GM19035 (cell line): Measurements from ENCODE around the gene TEX54.
"Not testable (repeated sequence)": the region's sequence is repeated elsewhere in the genome, so short reads cannot be mapped to it uniquely, and the experiment has no call there.

Experiments used
- ATAC-seq: cut with Tn5 transposase; IDR thresholded peaks from one replicate; pipeline ENCODE4 v1.9.1; 2021; ENCODE audit not compliant: unreplicated experiment

Gene TEX54

GRCh38 chr11:62855571-62856332, 23.1 kb upstream of the TEX54 start:
- ATAC-seq, result peak; percentile 86

- ATAC-seq, result no peak
Measured at GRCh38 chr11:62854825-62855570, 22.4 kb upstream of the TEX54 start.

- no peak for ATAC-seq
Measured at GRCh38 chr11:62854013-62854824, 21.6 kb upstream of the TEX54 start.

- ATAC-seq, result no peak
Measured at GRCh38 chr11:62853279-62853965, 20.8 kb upstream of the TEX54 start.

- ATAC-seq, result no peak
Measured at GRCh38 chr11:62852523-62853188, 20.0 kb upstream of the TEX54 start.

DNA sequence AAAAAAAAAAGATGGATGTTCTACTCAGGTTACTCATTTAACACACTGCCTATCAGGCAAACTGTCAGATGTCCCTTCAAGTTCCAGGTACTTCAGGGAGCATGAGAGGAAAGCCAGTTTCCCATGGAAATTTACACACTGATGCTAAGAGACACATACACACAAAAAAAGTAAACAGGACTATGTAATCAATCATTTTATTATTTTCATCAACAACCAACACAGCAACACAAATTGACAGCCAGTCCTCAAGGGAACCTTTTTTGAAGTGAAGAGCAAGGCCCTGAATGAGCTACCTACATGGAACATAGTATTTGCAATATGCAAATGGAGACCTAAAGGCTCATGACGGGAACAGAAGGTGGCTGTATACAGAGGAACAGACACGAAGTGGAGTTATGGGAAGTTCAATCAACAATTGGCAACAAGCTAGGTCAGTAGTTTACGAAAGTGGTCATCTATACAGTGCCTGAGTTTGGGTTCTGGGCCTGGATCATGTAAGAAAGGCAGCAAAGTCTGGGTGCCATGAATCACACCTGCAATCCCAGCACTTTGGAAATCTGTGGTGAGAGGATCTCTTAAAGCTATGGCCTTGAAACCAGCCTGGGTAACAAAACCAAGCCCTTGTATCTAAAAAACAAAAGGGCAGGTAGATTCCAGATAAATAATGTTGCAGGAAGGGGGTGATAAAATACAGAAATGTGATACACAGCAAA, 19.3 kb upstream of the TEX54 start:
- ATAC-seq, result no peak

- ATAC-seq, result no peak
Measured at GRCh38 chr11:62850911-62851806, 18.5 kb upstream of the TEX54 start.

GRCh38 chr11:62847767-62848314, 15.2 kb upstream of the TEX54 start:
- ATAC-seq, result no peak

- ATAC-seq, result no peak
Measured at GRCh38 chr11:62846177-62846576, 13.5 kb upstream of the TEX54 start.

DNA sequence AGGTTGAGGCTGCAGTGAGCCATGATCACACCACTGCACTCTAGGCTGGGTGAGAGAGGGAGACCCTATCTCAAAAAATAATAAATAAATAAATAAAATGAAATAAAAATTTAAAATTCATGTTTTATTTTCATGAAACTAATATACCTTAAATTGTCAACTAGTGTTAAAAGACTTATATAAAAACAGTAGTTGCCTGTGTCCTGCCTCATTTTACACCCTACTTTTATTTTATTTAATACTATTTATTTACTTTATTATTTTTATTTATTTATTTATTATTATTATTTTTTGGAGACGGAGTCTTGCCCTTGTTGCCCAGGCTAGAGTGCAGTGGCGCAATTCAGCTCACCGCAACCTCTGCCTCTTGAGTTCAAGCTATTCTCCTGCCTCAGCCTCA, 11.5 kb upstream of the TEX54 start:
- ATAC-seq, result no peak

DNA sequence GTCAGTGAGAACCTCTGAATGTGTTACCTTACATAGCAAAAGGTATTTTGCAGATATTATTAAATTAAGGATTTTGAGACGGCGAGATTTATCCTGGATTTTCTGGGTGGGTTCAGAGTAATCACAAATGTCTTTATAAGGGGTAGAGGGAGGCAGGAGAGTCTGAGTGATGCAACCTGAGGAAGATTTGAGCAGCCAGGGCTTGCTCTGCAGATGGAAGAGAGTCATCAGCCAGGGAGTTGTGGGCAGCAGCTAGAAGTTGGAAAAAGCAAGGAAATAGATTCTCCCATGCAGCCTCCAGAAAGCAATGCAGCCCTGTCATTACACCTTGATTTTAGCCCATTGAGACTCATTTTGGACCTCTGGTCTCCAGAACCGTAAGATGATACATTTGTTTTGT, 10.8 kb upstream of the TEX54 start:
- no peak for ATAC-seq

- ATAC-seq, result not testable (repeated sequence)
Measured at GRCh38 chr11:62842891-62843290, 10.2 kb upstream of the TEX54 start.

DNA sequence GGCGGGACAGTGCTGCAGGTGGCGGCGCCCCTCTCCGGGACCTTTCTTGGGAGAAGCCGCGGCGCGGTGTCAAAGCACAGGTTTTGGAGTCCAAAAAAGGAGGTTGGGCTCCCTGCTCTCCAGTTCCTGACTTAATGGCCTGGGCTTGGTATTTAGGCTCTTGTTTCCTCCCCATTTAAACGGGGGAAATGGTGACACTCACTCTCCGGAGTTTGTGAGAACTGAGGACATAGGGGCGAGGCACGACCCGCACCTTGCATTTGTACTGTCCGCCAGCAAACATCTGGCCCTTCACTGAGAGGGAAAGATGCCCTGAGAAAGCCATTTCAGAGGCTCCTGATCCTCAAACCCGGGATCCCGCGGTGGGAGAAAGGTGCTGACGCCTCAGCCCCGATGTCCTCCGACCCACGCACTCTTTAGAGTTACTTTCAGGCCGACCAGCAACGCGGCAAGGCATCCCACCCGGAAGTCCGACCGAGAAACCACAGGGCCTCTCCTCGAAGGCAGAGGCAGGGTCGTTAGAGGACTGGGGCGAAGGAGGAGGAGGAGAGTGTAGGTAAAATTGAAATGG, 9.6 kb upstream of the TEX54 start:
- ATAC-seq, result no peak

DNA sequence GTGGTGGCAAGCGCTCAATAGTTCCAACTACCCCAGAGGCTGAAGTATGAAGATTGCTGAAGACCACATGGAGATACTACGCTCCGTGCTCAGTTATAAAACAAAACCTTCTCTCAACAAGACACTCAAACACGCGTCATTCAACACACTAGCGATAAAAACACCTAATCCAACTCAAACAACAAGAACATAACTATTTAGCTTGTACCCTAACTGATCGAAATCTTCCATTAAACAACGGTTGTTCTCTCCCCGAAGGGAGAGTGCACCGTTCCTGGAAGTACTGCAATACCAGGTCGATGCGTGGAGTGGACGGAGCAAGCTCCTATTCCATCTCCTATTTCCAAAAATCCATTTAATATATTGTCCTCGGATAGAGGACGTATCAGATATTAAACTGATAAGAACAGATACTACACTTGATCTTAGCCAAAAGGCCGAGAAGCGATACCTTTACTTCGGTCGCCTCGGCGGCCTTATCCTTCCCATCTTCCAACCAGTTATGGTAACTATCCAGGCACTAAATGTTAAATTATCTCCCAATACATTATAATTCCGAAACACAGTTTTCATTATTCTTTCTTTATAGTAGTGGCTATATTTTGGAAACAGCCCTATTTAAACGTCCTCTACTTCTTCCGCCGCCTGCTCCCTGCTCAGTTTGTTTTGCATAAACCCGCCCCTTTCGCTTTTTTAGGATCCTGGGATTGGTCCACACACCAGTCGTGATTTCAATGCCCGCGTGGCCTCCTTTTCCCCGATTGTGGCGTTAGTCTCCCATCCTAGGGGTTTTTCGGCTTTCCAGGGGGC, 8.9 kb upstream of the TEX54 start:
- ATAC-seq, result peak; percentile 61

DNA sequence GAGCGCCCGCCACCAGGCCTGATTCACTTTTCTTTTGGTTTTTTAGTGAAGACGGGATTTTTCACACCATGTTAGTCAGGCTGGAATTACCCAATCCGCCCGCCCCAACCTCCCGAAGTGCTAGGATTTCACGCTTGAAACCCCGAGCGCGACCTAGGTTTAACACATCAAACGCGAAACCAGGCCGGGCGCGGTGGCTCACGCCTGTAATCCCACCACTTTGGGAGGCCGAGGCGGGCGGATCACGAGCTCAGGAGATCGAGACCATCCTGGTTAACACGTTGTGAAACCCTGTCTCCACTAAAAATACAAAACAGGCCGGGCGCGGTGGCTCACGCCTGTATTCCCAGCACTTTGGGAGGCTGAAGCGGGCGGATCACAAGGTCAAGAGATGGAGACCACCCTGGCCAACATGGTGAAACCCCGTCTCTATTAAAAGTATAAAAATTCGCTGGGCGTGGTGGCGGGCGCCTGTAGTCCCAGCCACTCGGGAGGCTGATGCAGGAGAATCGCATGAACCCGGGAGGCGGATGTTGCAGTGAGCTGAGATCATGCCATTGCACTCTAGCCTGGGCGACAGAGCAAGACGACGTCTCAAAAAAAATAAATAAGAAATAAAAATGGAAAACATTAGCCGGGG, 8.2 kb upstream of the TEX54 start:
- peak; percentile 4 for ATAC-seq

DNA sequence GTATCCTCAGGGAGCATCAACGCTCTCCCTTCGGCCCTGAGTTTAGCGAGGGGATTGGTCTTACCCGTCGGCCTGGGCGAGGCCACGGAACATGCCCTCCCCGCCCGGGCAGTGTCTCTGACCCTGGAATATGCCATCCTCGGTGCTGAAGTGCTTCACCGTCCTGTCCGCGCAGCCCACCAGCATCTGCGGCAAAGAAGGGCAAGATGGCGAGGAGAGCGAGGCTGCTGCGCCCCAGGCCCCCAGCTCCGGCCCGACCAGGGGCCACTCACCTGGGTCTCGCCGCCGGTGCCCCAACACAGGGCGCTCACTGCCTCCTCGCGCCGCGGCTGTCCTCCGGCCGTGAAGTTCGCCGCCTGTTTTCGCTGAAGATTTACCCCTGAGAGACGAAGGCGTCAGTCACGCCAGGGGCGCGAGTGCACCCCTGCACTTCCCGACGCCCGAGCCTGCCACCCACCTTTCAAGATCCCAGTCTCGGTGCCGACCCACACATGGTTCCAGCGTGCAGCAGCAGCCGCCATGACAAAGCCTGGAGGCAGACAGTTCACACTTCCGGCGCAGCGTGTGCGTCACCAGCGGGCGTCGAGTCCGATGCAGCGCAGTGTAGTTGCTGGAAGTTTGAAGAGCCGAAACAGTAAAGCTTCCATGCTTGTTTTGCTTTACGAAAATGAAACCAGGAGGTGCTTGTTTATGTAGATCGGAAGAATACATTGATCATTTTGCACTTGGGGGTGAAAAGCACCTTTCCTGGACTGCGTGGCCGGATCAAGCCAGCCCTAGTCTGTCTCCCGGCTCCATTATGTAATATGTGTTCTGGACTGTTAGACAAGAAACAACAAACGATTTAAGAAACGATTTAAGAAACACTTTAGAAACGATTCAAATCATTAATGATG, 6.7 kb upstream of the TEX54 start, which contains the start of gene WDR74:
Gene WDR74, minus strand, starts transcription at position 541 of the 896 bp plus-strand sequence. Its CDS starts 20 bp downstream, at position 521.
- ATAC-seq, result peak; percentile 41
